KBM-7 (cell line): ENCODE data around the gene CDON.
A peak's percentile ranks its signal among the peaks of the same experiment; 100 is the strongest.

ENCODE experiments used
- DNase-seq: peaks from one replicate; pipeline ENCODE4 v3.0.0-alpha.2; 2015
- in situ Hi-C: fragments of 300-500 bp; cut with MboI; formaldehyde crosslinking; loops from 2 replicates; pipeline ENCODE4 v1.14.3; 2020; ENCODE audit warnings: low sequenced_read_pairs, low pct_unique_long_range_greater_than_20kb, mixed read lengths

The CDON gene

DNA sequence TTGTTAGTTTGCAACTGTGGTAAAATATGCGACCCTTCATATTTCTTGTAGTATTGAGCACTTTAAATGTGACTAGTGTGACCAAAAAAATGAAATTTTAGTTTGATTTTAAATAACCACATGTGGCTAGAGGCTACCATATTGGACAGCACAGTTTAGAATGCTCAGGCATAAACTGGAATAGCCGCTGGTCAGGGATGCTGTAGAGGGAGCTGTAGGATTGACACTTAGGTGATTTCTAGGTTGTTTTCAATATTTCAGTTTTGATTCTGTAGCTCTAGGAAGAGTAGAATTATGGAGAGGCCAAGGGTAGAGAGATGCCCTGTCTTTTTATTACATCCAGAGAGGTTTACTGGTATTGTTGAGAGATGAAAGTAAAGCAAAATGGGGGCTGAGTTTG, 127.6 kb downstream of the CDON start:
- in situ Hi-C loops: no loop called here

DNA sequence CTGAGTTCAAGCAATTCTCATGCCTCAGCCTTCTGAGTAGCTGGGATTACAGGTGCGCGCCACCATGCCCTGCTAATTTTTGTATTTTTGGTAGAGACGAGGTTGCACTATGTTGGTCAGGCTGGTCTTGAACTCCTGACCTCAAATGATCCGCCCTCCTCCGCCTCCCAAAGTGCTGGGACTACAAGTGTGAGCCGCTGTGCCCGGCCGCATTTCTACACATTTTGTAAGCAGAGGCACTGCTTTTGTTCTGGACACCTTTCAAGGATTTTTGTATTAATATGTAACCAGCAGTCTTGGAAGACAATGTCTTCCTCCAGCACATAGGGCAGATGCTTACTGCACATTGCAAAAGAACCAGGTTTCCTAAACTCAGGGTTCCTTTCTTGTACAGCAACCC, 128.2 kb downstream of the CDON start:
- in situ Hi-C loops: no loop called here
- no peak for DNase-seq

More for the DNA sequence above, 127.6 kb downstream of the CDON start:
- no peak for DNase-seq

DNA sequence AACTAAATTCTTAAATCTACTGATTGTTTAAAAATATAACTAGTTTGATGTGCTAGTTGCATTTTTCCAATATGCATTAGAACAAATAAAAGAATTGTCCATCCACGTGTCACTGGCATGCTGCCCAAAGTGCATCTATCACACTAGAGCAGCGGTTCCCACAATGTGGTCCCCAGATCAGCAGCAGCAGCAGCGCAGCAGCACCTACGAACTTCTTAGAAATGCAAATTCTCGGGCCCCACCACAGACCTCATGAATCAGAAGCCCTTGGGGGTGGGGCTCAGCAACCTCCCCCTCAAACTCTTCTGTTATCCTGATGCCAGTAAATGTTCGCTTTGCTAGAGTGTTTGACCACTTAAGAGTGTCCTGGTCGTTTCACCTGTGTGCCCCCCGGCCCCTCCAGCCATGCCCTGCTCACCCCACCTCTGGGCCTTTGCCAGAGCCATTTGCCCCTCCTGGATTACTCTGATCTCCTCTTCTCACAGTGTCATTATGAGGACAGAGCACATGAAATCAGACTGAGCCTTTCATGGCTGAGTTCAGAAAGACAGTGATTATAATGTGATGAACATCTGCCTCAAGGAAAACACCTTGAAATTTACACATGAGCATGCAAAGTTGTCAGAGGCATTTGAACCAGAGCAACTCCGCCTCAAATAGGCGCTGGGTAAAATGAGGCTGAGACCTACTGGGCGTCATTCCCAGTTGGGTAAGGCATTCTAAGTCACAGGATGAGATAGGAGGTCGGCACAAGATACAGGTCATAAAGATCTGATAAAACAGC, 129.4 kb downstream of the CDON start:
- DNase-seq: no peak
- in situ Hi-C loops: no loop called here

DNA sequence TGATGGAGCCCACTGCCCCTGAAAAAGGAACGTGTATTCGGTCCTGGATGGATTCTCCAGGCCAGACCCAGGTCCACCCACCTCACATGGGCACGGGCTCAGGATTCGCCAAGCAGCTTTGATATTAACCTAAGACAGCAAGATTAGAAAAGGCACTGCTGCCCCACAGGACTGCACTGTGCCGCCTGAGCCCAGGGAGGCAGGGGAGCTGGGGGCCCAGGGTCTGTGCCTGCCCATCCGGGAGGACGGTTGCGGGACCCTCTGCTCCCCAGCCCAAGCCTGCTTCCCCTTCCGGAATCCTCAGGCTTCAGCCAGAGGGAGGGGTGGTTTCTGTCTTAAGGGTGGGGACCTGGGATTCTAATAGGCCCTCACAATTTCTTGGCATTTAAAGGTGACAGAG, 130.4 kb downstream of the CDON start:
- no peak for DNase-seq
- in situ Hi-C loops: no loop called here

DNA sequence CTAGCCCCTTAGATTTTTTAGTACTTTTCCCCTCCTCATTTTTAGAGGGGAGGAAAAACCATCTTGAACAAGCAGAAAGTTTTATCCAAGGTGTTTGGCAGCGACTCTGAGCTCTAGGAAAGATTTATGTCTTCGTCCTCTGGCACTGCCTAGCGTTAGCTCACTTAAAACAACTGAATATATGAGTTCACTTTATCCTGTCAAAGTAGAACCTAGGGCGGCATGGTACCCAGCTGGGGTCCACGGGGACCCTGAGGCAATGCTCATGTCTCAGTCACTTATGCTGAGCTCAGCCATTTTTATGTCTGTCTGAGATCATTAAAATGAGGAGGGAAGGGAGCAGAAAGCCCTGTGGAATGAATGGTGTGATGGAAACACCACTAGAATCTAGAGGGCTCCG, 131.0 kb downstream of the CDON start:
- in situ Hi-C loops: no loop called here

DNA sequence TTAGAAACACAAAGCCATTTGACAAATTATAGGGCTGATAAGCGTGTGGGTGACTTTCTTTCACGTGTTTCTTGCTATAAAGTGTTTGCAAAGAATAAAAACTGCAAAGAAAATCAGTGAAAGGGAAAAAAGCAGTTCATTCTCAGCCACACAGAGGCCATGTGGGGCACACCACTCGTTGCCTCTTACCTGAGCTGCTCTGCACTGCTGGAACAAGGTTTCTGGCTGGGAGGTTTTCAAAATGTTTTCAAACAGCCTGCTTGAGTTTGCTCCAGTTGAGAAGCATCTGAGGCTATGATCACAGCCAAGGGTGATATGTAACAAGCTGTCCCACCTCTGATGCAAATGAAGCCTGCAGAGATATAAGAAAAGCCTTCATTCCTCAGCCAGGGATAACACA, 131.6 kb downstream of the CDON start:
- in situ Hi-C loops: no loop called here
- DNase-seq: no peak

More for the DNA sequence above, 131.0 kb downstream of the CDON start:
- DNase-seq: no peak

DNA sequence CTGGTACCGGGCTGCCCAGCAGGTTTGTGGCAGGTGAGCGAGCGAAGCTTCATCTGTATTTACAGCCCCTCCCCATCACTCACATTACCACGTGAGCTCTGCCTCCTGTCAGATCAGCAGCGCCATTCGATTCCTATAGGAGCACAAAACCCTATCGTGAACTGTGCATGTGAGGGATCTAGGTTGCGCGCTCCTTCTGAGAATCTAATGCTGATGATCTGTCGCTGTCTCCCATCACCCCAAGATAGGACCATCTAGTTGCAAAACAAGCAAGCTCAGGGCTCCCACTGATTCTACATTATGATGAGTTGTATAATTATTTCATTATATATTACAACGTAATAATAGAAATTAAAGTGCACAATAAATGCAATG, 132.6 kb downstream of the CDON start:
- DNase-seq: no peak
- in situ Hi-C loops: no loop called here

DNA sequence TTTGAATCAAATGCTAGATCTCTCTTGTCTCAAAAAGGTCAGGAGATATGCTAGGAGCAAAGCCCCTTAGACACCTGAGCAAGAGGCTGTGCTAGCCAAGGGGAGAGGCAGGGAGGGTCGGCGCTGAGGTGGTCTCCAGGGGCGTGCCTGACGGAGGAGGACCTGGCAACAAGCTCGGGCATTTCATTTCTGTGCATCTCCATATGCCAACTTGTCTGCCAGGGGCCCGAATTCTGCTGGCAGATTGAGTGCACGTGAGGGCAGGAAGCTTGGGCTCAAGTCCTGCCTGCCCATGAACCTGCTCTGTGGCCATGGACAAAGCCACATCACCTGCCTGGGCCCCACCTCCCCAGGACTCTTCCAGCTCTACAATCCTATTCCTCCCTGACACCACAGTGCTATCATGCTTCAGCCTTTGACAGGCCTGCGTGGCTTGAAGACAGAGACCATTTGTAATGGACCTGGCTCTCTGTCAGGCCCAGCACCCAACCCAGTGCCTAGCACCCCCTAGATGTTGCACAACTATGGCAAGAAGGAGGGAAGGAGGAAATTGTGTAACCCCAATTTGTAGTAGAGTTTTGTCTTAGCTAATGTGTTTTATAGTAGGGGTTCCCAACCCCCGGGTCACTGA, 133.1 kb downstream of the CDON start:
- no peak for DNase-seq
- in situ Hi-C loops: loop anchor here (10.0 kb wide), 1 partner anchor 265 kb away; no protein-coding TSS in a partner anchor

DNA sequence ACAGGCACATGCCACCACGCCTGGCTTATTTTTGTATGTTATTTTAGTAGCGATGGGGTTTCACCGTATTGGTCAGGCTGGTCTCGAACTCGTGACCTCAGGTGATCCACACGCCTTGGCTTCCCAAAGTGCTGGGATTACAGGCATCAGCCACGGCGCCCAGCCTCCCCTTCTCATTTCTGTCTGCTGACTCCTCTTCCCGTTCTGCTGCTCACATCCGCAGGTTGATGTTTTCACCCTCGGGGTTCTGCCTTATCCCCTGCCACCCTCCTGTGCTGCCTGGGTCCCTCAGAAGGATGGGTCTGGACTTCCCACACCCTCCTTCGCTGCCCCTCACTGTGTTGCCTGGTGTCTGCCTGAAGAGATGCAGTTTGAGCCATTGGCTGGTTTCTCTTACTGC, 136.0 kb downstream of the CDON start:
- DNase-seq: no peak
- in situ Hi-C loops: loop anchor here (10.0 kb wide), 1 partner anchor 268 kb away; no protein-coding TSS in a partner anchor

DNA sequence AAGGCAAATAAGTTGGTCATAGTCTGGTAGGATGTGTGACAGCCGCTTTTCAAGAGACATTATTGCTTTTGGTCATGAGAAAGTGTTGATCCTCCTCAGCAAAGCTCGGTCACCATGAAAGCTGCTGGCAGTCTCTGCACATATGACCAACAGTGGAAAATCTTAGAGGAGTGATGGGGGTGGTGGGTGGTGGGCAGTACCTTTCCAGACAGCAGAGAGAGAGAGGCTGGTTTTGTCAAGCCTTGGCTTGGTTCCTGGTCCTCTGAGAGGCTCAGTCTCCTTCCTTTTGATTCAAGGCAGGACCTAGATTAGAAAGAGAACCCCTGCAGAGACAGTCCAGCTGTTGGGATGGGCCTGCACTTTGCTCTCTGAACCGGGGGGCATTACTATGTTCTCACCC, 136.9 kb downstream of the CDON start:
- in situ Hi-C loops: loop anchor here (10.0 kb wide), 1 partner anchor 269 kb away; no protein-coding TSS in a partner anchor
- no peak for DNase-seq

DNA sequence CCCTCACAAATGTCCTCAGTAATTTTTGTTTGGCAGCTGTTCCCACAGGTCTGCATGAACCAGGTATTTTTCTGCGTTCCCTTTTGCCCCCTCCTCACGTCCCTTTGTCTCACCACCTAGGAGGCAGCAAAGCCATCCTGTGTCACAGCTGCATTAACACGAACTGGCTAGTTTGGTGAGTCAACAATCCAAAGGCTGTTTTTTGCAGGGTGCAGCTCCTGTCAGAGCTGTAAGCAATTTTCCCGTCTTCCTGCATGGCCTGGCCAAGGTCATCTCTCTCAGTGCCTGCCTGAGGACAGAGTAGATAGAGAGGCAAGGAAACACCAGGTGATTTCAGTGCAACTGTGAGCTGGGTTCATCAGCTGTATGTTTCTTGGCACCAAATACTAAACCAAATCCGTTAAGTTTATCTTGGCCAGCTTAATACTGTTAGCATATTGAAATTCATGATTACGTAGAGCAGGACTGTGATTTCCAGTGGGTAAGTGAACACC, 137.4 kb downstream of the CDON start:
- in situ Hi-C loops: loop anchor here (10.0 kb wide), 1 partner anchor 270 kb away; no protein-coding TSS in a partner anchor
- no peak for DNase-seq

DNA sequence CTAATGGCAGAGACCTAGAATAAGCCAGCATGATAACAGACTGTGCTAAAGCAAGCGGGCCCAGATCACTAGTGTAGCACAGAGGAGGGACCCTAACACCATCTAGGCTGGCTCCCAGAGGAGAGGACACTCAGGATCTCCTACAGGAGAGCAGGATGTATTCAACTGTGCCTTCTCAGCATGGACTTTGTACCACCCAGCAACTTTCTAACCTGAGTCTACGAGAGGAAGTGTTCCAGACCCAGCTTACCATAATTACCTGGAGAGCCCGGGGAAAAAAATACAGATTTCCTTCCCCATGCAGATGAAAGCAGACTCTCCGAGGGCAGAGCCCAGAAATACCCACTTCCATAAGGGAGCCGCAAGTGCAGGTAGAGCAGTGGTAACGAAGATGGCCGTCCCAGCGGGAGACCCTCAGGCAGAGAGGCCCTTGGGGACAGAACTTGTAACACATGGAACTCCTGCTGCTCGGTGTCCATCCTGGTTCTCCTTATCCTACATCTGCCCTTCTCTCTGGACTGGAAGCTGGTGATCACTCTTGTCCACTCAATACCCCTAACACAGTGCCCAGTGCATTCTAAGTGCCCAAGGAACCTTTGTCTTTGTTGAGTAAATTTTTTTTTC, 138.2 kb downstream of the CDON start:
- DNase-seq: no peak
- in situ Hi-C loops: loop anchor here (10.0 kb wide), 1 partner anchor 270 kb away; no protein-coding TSS in a partner anchor

DNA sequence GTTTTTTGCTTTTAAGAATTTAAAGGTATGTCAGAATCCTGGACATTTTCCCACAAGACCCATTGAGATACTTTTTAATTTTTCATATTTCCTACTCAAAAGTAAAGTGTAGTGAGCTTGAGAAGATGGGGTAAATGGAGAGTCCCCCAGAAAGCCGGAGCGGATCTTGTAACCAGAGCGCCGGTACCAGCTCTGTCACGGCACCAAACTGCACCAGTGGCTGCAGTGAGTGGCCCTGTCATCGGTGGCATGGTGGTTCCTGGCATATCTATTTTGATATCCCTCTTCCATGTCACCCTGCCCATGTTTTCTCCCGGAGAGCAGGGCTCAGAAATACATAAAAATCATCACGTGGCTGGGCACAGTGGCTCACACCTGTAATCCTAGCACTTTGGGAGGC, 139.0 kb downstream of the CDON start:
- in situ Hi-C loops: loop anchor here (10.0 kb wide), 1 partner anchor 271 kb away; no protein-coding TSS in a partner anchor

DNA sequence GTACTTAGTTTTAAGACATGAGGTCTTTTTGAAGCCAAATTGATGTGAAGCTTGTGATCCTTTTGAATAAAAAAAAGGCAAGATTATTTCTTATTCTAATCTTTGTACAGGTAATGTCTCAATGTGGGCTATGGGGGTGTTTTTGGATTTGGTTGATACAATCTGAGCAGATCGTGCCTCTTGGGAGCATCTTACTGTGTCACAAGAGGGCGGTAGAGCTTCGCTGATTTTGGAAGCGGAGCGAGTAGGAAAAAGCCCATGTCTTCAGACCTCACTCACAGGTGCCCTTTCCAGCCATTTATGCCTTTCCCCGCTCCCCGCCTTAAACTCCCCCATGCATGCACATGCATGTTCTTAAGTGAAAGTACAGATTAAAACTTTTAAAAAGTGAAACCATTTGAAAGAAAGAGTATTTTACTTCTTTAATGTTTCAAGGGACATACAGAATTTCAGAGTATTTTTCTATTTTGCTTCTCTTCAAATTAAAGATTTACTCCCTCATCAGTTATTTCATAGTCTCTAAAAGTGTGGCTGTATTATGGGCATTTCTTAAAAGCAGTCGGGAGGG, 139.6 kb downstream of the CDON start:
- DNase-seq: peak; percentile 68
- in situ Hi-C loops: loop anchor here (10.0 kb wide), 1 partner anchor 272 kb away; no protein-coding TSS in a partner anchor

More for the DNA sequence above, 139.0 kb downstream of the CDON start:
- DNase-seq: no peak

DNA sequence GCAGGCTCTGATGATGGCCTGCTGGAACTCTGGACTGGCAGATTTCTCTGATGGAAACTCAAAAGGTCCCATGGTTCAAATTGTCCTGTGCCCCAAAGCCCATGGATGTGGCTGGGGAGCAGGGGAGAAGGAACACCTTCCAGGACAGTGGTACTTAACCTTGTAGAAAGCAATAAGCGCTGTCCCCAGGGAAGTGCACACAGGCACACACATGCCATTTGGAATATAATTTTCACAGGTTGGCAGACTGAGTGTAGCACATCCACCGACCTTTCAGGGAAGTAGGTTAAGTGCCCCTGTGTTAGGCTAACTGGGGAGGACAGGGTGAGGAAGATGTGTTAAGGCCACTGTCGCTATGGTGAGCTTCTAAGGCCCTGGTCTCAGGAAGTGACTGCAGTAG, 140.5 kb downstream of the CDON start:
- in situ Hi-C loops: loop anchor here (10.0 kb wide), 1 partner anchor 273 kb away; no protein-coding TSS in a partner anchor
- DNase-seq: no peak

DNA sequence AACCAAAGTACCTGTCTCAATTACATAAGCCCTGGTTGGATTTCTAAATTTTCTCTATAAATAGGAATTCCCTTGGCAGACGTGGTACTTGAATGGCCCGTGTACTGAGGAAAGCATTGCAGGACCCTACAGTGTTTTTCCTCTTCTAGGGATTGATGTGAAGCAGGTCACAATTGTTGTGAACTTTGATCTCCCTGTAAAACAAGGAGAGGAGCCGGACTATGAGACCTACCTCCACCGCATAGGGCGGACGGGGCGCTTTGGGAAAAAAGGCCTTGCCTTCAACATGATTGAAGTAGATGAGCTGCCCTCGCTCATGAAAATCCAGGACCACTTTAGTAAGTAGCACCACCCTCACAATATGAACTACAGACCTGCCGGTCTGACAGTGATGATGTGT, 141.6 kb downstream of the CDON start:
- in situ Hi-C loops: loop anchor here (10.0 kb wide), 1 partner anchor 274 kb away; no protein-coding TSS in a partner anchor
- DNase-seq: no peak

DNA sequence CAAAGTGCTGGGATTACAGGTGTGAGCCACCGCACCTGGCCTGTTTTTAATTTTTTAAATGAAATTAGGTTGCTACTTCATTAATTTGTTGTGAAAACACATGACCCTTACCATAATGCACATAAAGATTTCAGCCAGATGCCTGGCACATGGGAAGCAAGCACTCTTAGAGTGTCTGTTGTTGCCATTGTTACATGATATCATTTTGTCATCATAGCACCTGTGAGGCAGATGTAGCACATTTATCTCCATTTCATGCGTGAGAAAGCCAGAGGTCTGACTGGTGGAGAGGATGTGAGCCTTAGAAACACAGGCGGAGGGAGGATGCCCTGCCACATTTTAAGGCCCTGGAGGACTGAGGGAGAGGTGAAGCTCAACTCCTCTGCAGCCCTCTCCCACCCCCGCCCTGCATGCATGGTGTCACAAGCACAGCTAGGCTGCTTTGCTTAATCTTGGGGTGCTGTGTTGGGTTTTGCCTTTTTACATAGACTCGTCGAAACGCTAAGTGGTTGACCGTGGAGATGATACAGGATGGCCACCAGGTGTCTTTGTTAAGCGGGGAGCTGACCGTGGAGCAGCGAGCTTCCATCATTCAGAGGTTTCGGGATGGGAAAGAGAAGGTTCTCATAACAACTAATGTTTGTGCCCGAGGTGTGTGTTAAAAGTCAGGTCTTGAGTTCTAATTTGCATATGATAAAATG, 144.4 kb downstream of the CDON start:
- in situ Hi-C loops: no loop called here
- no peak for DNase-seq

DNA sequence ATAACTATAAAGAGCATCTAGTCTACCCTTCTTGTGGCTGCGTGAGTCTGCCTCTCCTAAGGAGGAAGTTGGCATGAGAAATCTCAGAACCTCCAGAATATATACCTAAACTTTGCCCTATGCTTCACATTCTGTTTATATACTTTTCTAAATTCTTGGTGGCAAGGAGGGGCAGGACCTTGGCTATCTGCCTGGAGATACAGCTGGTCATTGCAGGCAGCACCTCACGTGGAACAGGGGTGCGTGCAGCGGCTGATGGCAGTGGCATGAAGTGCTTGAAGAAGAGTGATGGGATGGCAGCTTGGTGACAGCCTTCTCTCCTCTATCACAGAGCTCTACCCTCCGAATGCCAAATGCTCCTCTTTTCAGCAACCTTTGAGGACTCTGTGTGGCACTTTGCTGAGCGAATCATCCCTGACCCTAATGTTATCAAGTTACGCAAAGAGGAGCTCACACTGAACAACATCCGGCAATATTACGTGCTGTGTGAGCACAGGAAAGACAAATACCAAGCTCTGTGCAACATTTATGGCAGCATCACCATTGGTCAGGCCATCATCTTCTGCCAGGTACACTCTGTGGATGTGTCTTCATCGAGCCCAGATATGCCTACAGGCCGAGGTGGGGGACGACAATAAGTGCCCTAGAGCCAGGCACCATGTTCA, 145.9 kb downstream of the CDON start:
- in situ Hi-C loops: no loop called here
- DNase-seq: no peak
